Breast epithelium (tissue), 3 donors: Measurements from ENCODE around the gene VAPB.

Experiments used
- POLR2A ChIP-seq: fragments of 450-650 bp; IDR thresholded peaks from one replicate; pipeline ENCODE4 v1.6.1; 2016; ENCODE audit warnings: antibody characterized with exemption, mild to moderate bottlenecking, moderate library complexity
- TF ChIP-seq, protein P1 (sequence below), 3 donors: fragments of 450-650 bp; IDR thresholded peaks; one replicate each; pipeline ENCODE4 v1.5.1; 2016 to 2017; ENCODE audit warnings: antibody characterized with exemption in 3 of 3, mild to moderate bottlenecking in 3 of 3, moderate library complexity in 3 of 3

DNA sequence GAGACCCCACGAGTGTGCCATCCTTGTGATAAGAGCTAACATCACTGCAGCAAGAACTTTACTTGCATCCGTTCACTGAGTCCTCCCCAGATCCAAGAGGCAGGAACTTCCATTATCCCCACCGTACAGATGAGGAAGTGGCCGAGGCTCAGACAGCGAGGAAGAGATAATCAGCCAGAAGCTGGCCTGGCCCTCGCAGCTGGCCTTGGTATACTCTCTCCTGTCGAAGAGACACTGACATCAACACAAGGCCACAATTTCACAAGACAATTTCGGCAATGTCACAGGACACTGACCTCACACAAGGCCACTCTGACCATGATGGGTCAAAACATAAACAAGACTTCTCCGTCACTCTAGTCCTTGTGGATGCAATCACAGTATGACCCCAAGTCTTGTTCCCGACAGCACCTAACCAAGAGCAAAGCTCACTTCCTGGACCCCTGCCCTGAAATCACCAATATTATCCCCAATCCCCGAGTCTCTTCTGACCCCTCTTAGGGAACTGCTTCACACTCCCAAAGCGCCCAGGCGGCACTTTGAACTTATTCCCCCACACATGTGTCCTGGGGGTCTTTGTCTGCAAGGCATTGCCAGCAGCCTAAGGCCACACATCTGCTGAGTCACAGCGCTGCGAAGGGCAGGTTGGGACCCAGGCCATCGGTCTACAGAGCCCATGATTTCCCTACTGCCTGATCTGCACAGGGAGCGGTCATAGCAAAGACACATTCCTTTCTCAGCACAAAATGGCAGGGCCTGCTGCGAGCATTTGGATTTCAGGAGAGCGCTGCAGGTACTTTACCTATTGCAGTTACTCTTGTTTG lies 14.8 kb upstream of the VAPB start:
- TF ChIP-seq POLR2A = no peak
- TF ChIP-seq, protein P1, sequence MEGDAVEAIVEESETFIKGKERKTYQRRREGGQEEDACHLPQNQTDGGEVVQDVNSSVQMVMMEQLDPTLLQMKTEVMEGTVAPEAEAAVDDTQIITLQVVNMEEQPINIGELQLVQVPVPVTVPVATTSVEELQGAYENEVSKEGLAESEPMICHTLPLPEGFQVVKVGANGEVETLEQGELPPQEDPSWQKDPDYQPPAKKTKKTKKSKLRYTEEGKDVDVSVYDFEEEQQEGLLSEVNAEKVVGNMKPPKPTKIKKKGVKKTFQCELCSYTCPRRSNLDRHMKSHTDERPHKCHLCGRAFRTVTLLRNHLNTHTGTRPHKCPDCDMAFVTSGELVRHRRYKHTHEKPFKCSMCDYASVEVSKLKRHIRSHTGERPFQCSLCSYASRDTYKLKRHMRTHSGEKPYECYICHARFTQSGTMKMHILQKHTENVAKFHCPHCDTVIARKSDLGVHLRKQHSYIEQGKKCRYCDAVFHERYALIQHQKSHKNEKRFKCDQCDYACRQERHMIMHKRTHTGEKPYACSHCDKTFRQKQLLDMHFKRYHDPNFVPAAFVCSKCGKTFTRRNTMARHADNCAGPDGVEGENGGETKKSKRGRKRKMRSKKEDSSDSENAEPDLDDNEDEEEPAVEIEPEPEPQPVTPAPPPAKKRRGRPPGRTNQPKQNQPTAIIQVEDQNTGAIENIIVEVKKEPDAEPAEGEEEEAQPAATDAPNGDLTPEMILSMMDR (IDR thresholded peaks at IDR 0.05) = no peak
